ENCODE results near the gene DOCK10.
A peak's percentile ranks its signal among the peaks of the same experiment; 100 is the strongest.

The DOCK10 gene

GRCh38 chr2:224833986-224834385 lies 208.3 kb downstream of the DOCK10 start:
- DNase-seq (ENCODE audit: low spot score) = no peak

- DNase-seq (ENCODE audit: low spot score) = no peak
Measured at GRCh38 chr2:224832207-224832606, 210.1 kb downstream of the DOCK10 start.

GRCh38 chr2:224831530-224831929 lies 210.7 kb downstream of the DOCK10 start:
- no peak for DNase-seq (ENCODE audit: low spot score)

GRCh38 chr2:224820283-224820991 lies 221.8 kb downstream of the DOCK10 start:
- DNase-seq (ENCODE audit: low spot score) = no peak

GRCh38 chr2:224819075-224819474 lies 223.2 kb downstream of the DOCK10 start:
- DNase-seq (ENCODE audit: low spot score) = no peak

GRCh38 chr2:224817676-224818075 lies 224.6 kb downstream of the DOCK10 start:
- DNase-seq (ENCODE audit: low spot score) = no peak

- DNase-seq (ENCODE audit: low spot score) = no peak
Measured at GRCh38 chr2:224816816-224817215, 225.5 kb downstream of the DOCK10 start.

GRCh38 chr2:224813578-224813977 lies 228.7 kb downstream of the DOCK10 start:
- DNase-seq (ENCODE audit: low spot score) = no peak

- no peak for DNase-seq (ENCODE audit: low spot score)
Measured at GRCh38 chr2:224807153-224807964, 234.9 kb downstream of the DOCK10 start.

GRCh38 chr2:224803930-224804329 lies 238.3 kb downstream of the DOCK10 start:
- DNase-seq (ENCODE audit: low spot score) = no peak

- no peak for DNase-seq (ENCODE audit: low spot score)
Measured at GRCh38 chr2:224802407-224802806, 239.9 kb downstream of the DOCK10 start.

- no peak for DNase-seq (ENCODE audit: low spot score)
Measured at GRCh38 chr2:224801360-224801759, 240.9 kb downstream of the DOCK10 start.

- DNase-seq (ENCODE audit: low spot score) = no peak
Measured at GRCh38 chr2:224799691-224800090, 242.6 kb downstream of the DOCK10 start.

GRCh38 chr2:224798180-224798579 lies 244.1 kb downstream of the DOCK10 start:
- DNase-seq (ENCODE audit: low spot score) = no peak

- DNase-seq (ENCODE audit: low spot score) = no peak
Measured at GRCh38 chr2:224796695-224797305, 245.5 kb downstream of the DOCK10 start.

- no peak for DNase-seq (ENCODE audit: low spot score)
Measured at GRCh38 chr2:224793946-224794345, 248.3 kb downstream of the DOCK10 start.

- DNase-seq (ENCODE audit: low spot score) = no peak
Measured at GRCh38 chr2:224786848-224787247, 255.4 kb downstream of the DOCK10 start.

GRCh38 chr2:224781400-224781799 lies 260.9 kb downstream of the DOCK10 start:
- DNase-seq (ENCODE audit: low spot score) = no peak

- no peak for DNase-seq (ENCODE audit: low spot score)
Measured at GRCh38 chr2:224780823-224781222, 261.4 kb downstream of the DOCK10 start.

- no peak for DNase-seq (ENCODE audit: low spot score)
Measured at GRCh38 chr2:224780106-224780505, 262.2 kb downstream of the DOCK10 start.

- peak; percentile 58 for DNase-seq (ENCODE audit: low spot score)
Measured at GRCh38 chr2:224778474-224778877, 263.8 kb downstream of the DOCK10 start.

GRCh38 chr2:224777559-224777930 lies 264.7 kb downstream of the DOCK10 start:
- DNase-seq (ENCODE audit: low spot score) = no peak
